Measurements from ENCODE around the gene ZRANB1. TPM values are rescaled to one million over a fixed set of nuclear protein-coding genes. Genes with fewer than 3 reads are reported as not detected.
A peak's percentile ranks its signal among the peaks of the same experiment; 100 is the strongest.

Gene ZRANB1
- polyA plus RNA-seq, 1 experiment = 36.9 TPM

GRCh38 chr10:124996854-124997215 is 54.9 kb downstream of the ZRANB1 start:
- no peak overlapping the region for H3K4me3 ChIP-seq (ENCODE audit: low read depth, low read length)
- no peak overlapping the region for H3K27ac ChIP-seq (ENCODE audit: low read depth, low read length)
- DNase-seq (ENCODE audit: low read depth, low spot score) = no peak
- ChIA-PET CTCF (no interaction called here), POLR2A (no interaction called here)
- TF ChIP-seq CTCF (IDR thresholded peaks at IDR 0.05; ENCODE audit: low read depth, low read length) = no peak
- no peaks in the 10 kb centered on the region for H3K27me3 ChIP-seq (ENCODE audit: control insufficient read depth, insufficient read depth, low read length)
- H3K9me3 ChIP-seq (ENCODE audit: control insufficient read depth, insufficient read depth, low read length) = no peaks in the 10 kb centered on the region

GRCh38 chr10:124997306-124997705 is 55.4 kb downstream of the ZRANB1 start:
- H3K9me3 ChIP-seq (ENCODE audit: control insufficient read depth, insufficient read depth, low read length) = no peaks in the 10 kb centered on the region
- ChIA-PET POLR2A (no interaction called here), CTCF (no interaction called here)
- H3K27ac ChIP-seq (ENCODE audit: low read depth, low read length) = no peak overlapping the region
- TF ChIP-seq CTCF (IDR thresholded peaks at IDR 0.05; ENCODE audit: low read depth, low read length) = no peak
- DNase-seq (ENCODE audit: low read depth, low spot score) = no peak
- H3K4me3 ChIP-seq (ENCODE audit: low read depth, low read length) = no peak overlapping the region
- no peaks in the 10 kb centered on the region for H3K27me3 ChIP-seq (ENCODE audit: control insufficient read depth, insufficient read depth, low read length)

GRCh38 chr10:124997771-124998623 is 56.1 kb downstream of the ZRANB1 start:
- DNase-seq (ENCODE audit: low read depth, low spot score) = no peak
- H3K4me3 ChIP-seq (ENCODE audit: low read depth, low read length) = no peak overlapping the region
- H3K9me3 ChIP-seq (ENCODE audit: control insufficient read depth, insufficient read depth, low read length) = no peaks in the 10 kb centered on the region
- CTCF ChIA-PET = interaction anchor here (0.6 to 3.4 kb wide), 2 partner anchors 50 to 98 kb away, joined by 3 to 16 read pairs; no protein-coding TSS in a partner anchor
- TF ChIP-seq CTCF (IDR thresholded peaks at IDR 0.05; ENCODE audit: low read depth, low read length) = no peak
- POLR2A ChIA-PET = no interaction called here
- no peaks in the 10 kb centered on the region for H3K27me3 ChIP-seq (ENCODE audit: control insufficient read depth, insufficient read depth, low read length)
- H3K27ac ChIP-seq (ENCODE audit: low read depth, low read length) = no peak overlapping the region

- Histone ChIP-seq H3K4me3 (ENCODE audit: low read depth, low read length) (no peak overlapping the region), H3K27ac (ENCODE audit: low read depth, low read length) (peak overlapping the region; percentile 77), H3K9me3 (ENCODE audit: control insufficient read depth, insufficient read depth, low read length) (no peaks in the 10 kb centered on the region), H3K27me3 (ENCODE audit: control insufficient read depth, insufficient read depth, low read length) (no peaks in the 10 kb centered on the region)
- no peak for TF ChIP-seq CTCF (IDR thresholded peaks at IDR 0.05; ENCODE audit: low read depth, low read length)
- ChIA-PET CTCF (interaction anchor here (0.6 to 3.4 kb wide), 4 partner anchors 10 to 344 kb away, joined by 3 to 16 read pairs (median 4); no protein-coding TSS in a partner anchor), POLR2A (interaction anchor here (1.7 kb wide), 1 partner anchor 36 kb away, joined by 7 read pairs; no protein-coding TSS in a partner anchor)
- no peak for DNase-seq (ENCODE audit: low read depth, low spot score)
Observed at GRCh38 chr10:124998624-124999291, 56.8 kb downstream of the ZRANB1 start.
